Measurements from ENCODE around the gene CRELD2.

CRELD2 gene

DNA sequence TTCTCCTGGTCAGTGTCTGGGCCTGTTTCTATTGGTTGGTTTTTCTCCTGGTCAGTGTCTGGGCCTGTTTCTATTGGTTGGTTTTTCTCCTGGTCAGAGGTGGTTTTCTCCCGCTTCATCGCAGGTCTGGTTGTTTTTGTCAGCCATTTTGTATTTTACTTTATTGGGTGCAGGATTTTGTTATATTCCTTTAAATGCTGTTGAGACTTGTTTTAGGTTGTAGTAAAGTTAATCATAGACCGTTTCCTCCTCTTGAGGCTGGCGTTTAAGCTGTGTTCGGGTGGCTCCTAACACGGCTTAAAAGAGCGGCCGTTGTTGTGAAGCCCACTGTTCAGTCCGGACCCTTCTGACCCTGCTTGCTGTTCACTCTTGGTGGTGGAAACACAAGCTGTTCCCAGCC, 38.6 kb upstream of the CRELD2 start:
- peaks cover 81% of the 10 kb centered on the region for H3K36me3 ChIP-seq
- peak overlapping the region; percentile 70 for H3K4me2 ChIP-seq
- peak overlapping the region; percentile 50; the same call in 1 of the 2 replicates for H3K27ac ChIP-seq
- peaks cover 91% of the 10 kb centered on the region for H4K20me1 ChIP-seq
- no peaks in the 10 kb centered on the region for H3K27me3 ChIP-seq
- TF ChIP-seq Cebpa-rat (IDR thresholded peaks at IDR 0.05): no peak
- H3K9me3 ChIP-seq: peaks cover 51% of the 10 kb centered on the region
- peaks cover 25% of the 10 kb centered on the region for H3K4me1 ChIP-seq
- H3K4me3 ChIP-seq: no peak overlapping the region
- peak overlapping the region; percentile 62; the same call in 1 of the 2 replicates for H3K9ac ChIP-seq

- H3K27me3 ChIP-seq: no peaks in the 10 kb centered on the region
- no peak for TF ChIP-seq Cebpa-rat (IDR thresholded peaks at IDR 0.05)
- no peak overlapping the region for H3K4me3 ChIP-seq
- H3K27ac ChIP-seq: peak overlapping the region; percentile 50; the same call in 1 of the 2 replicates
- peak overlapping the region; percentile 62; the same call in 1 of the 2 replicates for H3K9ac ChIP-seq
- H3K4me2 ChIP-seq: peak overlapping the region; percentile 70
- H3K36me3 ChIP-seq: peaks cover 81% of the 10 kb centered on the region
- peaks cover 25% of the 10 kb centered on the region for H3K4me1 ChIP-seq
- H3K9me3 ChIP-seq: peaks cover 51% of the 10 kb centered on the region
- peaks cover 91% of the 10 kb centered on the region for H4K20me1 ChIP-seq
Observed at GRCh38 chr22:49880281-49880680, 38.2 kb upstream of the CRELD2 start.

GRCh38 chr22:49881856-49882255, 36.6 kb upstream of the CRELD2 start:
- TF ChIP-seq Cebpa-rat (IDR thresholded peaks at IDR 0.05): no peak
- Histone ChIP-seq H3K36me3 (peaks cover 84% of the 10 kb centered on the region), H3K9ac (no peak overlapping the region), H4K20me1 (peaks cover 94% of the 10 kb centered on the region), H3K27me3 (no peaks in the 10 kb centered on the region), H3K27ac (no peak overlapping the region), H3K4me3 (no peak overlapping the region), H3K4me2 (no peak overlapping the region), H3K4me1 (peaks cover 25% of the 10 kb centered on the region), H3K9me3 (peaks cover 53% of the 10 kb centered on the region)

DNA sequence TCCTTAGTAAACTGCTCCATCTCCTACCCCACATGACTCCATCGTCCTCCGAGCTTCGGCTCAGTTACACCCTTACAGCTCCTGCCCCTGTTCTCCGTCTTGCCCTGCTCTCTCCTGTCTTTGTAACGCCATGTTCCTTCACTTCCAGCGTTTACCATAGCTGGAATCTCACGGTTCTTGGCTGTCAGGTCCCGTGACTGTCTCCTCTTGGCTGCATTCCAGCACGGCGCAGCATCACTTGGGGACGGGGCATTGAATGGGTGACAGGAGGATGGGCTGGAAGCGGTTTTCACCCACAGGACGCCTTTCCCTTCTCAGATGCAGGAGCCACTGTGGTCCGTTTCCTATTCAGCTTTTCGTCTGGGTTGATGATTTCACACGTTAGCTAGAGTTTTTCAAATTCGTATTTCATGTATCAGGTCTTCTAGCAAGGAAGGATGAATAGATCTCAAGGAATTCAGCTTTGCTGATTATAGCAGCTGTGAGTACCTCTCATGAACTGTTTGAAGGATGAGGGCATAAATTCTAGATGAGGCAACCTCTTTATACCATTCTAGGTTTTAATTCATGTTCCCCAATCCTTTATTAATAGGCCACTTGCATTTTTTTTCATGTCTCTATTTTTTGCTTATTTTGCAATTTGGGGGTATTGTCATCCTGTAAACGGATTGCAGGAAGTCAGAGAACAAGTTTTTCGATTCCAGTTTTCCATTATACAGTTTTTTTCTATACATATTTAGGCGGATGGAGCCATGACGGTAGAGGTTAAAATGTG, 35.7 kb upstream of the CRELD2 start:
- H3K4me3 ChIP-seq: no peak overlapping the region
- no peak overlapping the region for H3K27ac ChIP-seq
- H3K27me3 ChIP-seq: no peaks in the 10 kb centered on the region
- H4K20me1 ChIP-seq: peaks cover 94% of the 10 kb centered on the region
- no peak for TF ChIP-seq Cebpa-rat (IDR thresholded peaks at IDR 0.05)
- peaks cover 84% of the 10 kb centered on the region for H3K36me3 ChIP-seq
- peaks cover 46% of the 10 kb centered on the region for H3K9me3 ChIP-seq
- peaks cover 25% of the 10 kb centered on the region for H3K4me1 ChIP-seq
- no peak overlapping the region for H3K9ac ChIP-seq
- no peak overlapping the region for H3K4me2 ChIP-seq

DNA sequence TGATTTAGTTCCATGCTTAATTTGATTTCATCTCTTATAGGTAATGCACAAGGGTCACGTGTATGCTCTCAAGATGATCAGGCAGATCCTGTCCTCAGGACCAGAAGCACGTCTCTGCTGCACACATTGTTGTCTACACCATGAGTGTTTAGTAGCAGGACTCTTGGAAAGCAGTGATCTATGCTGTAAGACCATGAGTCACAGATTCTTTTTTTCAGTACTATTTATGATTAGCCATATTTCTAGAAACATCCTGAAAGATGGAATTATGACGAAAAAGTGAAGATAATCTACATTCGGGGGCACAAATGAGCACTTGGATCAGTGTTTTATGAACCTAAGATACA, 35.2 kb upstream of the CRELD2 start:
- H3K4me2 ChIP-seq: no peak overlapping the region
- no peak overlapping the region for H3K9ac ChIP-seq
- H4K20me1 ChIP-seq: peaks cover 94% of the 10 kb centered on the region
- H3K27ac ChIP-seq: no peak overlapping the region
- peaks cover 25% of the 10 kb centered on the region for H3K4me1 ChIP-seq
- H3K4me3 ChIP-seq: no peak overlapping the region
- TF ChIP-seq Cebpa-rat (IDR thresholded peaks at IDR 0.05): no peak
- peaks cover 43% of the 10 kb centered on the region for H3K9me3 ChIP-seq
- H3K36me3 ChIP-seq: peaks cover 84% of the 10 kb centered on the region
- no peaks in the 10 kb centered on the region for H3K27me3 ChIP-seq

GRCh38 chr22:49884075-49884474, 34.4 kb upstream of the CRELD2 start:
- peaks cover 84% of the 10 kb centered on the region for H3K36me3 ChIP-seq
- H3K9ac ChIP-seq: no peak overlapping the region
- peaks cover 43% of the 10 kb centered on the region for H3K9me3 ChIP-seq
- no peaks in the 10 kb centered on the region for H3K27me3 ChIP-seq
- H4K20me1 ChIP-seq: peaks cover 96% of the 10 kb centered on the region
- peaks cover 25% of the 10 kb centered on the region for H3K4me1 ChIP-seq
- H3K27ac ChIP-seq: no peak overlapping the region
- no peak overlapping the region for H3K4me3 ChIP-seq
- H3K4me2 ChIP-seq: no peak overlapping the region
- TF ChIP-seq Cebpa-rat (IDR thresholded peaks at IDR 0.05): no peak

DNA sequence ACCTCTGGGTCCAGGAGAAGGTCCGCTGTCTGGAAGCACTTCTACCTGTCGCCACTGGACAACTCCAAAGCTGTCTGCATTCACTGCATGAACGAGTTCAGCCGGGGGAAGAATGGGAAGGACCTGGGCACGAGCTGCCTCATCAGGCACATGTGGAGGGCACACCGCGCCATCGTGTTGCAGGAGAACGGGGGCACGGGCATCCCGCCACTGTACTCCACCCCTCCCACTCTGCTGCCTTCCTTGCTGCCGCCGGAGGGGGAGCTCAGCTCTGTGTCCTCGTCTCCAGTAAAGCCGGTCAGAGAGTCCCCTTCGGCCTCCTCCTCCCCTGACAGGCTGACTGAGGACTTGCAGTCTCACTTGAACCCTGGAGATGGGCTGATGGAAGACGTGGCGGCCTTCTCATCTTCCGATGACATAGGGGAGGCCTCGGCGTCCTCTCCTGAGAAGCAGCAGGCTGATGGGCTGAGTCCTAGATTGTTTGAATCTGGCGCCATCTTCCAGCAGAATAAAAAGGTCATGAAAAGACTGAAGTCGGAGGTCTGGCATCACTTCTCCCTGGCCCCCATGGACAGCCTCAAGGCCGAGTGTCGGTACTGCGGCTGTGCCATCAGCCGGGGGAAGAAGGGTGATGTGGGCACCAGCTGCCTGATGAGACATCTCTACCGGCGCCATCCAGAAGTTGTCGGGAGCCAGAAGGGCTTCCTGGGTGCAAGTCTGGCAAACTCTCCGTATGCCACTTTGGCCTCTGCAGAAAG, 33.8 kb upstream of the CRELD2 start:
- Histone ChIP-seq H3K4me3 (no peak overlapping the region), H3K9ac (no peak overlapping the region), H3K9me3 (peaks cover 47% of the 10 kb centered on the region), H3K36me3 (peaks cover 89% of the 10 kb centered on the region), H4K20me1 (peaks cover 100% of the 10 kb centered on the region), H3K4me1 (peaks cover 24% of the 10 kb centered on the region), H3K4me2 (no peak overlapping the region), H3K27ac (no peak overlapping the region), H3K27me3 (no peaks in the 10 kb centered on the region)
- TF ChIP-seq Cebpa-rat (IDR thresholded peaks at IDR 0.05): no peak

GRCh38 chr22:49885281-49885680, 33.2 kb upstream of the CRELD2 start:
- Histone ChIP-seq H3K27ac (no peak overlapping the region), H3K4me2 (no peak overlapping the region), H3K4me3 (no peak overlapping the region), H3K27me3 (no peaks in the 10 kb centered on the region), H4K20me1 (peaks cover 100% of the 10 kb centered on the region), H3K9ac (no peak overlapping the region), H3K36me3 (peaks cover 95% of the 10 kb centered on the region), H3K4me1 (peaks cover 18% of the 10 kb centered on the region), H3K9me3 (peaks cover 53% of the 10 kb centered on the region)
- TF ChIP-seq Cebpa-rat (IDR thresholded peaks at IDR 0.05): no peak

DNA sequence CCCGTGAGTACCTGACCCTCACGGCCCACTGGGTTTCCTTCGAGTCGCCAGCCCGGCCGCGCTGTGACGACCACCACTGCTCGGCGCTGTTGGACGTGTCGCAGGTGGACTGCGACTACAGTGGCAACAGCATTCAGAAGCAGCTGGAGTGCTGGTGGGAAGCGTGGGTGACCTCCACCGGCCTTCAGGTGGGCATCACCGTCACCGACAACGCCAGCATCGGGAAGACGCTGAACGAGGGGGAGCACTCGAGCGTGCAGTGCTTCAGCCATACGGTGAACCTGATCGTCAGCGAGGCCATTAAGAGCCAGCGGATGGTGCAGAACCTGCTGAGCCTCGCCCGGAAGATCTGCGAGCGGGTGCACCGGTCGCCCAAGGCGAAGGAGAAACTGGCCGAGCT, 32.6 kb upstream of the CRELD2 start:
- Histone ChIP-seq H3K9me3 (peaks cover 59% of the 10 kb centered on the region), H3K4me1 (peaks cover 12% of the 10 kb centered on the region), H3K27me3 (no peaks in the 10 kb centered on the region), H4K20me1 (peaks cover 99% of the 10 kb centered on the region), H3K4me3 (no peak overlapping the region), H3K4me2 (no peak overlapping the region), H3K27ac (no peak overlapping the region), H3K9ac (no peak overlapping the region), H3K36me3 (peaks cover 100% of the 10 kb centered on the region)
- no peak for TF ChIP-seq Cebpa-rat (IDR thresholded peaks at IDR 0.05)

Data from BLaER1 (cell line).